ENCODE data around the gene NELFE.

NELFE gene

DNA sequence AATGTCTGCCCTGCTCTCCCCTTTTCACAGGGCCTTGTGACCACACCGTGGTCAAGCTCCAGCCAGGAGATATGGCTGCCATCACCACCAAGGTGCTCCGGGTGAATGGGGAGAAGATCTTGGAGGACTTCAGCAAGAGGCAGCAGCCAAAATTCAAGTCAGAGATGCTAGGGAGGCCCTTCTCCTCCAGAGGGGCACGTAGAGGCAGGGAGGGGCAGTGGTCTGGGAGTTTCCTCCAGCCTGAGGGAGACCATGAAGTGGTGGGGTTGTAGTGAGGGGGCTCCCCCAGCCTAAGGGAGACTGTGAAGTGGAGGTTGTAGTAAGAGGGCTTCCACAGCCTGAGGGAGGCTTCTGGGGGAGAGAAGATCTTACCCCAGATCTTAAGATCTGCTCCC, 9.2 kb upstream of the NELFE start:
- no peak for DNase-seq
- TF ChIP-seq GATA1 (IDR thresholded peaks at IDR 0.05; ENCODE audit: low read depth, low read length) = no peak
- TF ChIP-seq POLR2A (IDR thresholded peaks at IDR 0.05; ENCODE audit: low read length) = no peak

DNA sequence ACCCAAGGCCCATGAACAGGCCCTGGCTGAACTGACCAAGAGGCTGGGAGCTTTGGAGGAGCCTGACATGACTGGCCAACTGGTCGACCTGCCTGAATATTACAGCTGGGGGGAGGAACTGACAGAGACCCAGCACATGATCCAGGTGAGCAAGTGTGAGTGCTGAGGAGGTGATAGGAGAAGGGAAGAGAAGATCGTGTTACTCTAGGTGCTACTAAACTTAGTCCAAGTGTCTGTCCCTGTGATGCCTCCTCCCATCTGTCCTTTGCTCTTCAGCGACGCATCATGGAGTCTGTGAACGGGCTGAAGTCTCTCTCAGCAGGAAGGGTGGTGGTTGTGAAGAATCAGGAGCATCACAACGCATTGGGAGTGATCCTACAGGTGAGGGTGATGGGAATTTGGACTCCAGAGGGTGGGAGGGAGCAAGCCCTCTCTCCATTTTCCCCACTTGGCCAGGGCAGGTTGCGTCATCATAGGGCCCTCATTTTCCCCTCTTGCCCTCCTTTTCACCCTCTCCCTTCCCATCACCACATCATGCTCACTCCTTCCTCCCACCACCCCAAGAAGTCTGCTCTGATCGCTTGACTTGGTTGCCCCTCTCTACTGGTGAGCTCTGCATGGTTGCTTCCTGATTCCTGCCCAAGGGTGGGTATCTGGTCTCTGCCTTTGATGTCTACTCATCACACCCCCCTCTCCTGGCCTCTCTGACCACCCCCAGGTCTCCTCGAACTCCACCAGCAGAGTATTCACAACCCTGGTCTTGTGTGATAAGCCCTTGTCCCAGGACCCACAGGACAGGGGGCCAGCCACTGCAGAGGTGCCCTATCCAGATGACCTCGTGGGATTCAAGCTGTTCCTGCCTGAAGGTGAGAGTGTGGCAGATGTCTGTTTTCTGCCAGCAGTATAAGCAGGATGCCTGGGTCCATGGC, 8.5 kb upstream of the NELFE start:
- no peak for TF ChIP-seq POLR2A (IDR thresholded peaks at IDR 0.05; ENCODE audit: low read length)
- TF ChIP-seq GATA1 (IDR thresholded peaks at IDR 0.05; ENCODE audit: low read depth, low read length) = no peak
- DNase-seq = no peak

DNA sequence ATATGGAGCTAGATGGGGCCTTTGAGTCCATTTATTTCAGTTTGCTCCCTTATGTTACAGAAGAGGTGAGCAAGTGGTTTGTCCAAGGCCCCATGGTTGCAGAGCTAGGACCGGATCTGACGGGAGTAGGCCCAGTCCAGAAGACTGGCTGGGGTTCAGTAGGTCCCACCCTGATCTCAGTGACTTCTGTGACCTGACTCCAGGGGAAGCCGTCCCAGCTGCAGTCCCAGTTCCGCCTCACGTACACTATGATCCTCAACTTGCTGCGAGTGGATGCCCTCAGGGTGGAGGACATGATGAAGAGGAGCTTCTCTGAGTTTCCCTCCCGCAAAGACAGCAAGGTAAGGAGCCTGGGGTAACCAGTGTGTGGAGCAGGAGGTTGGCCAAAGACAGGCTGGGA, 7.7 kb upstream of the NELFE start:
- no peak for TF ChIP-seq GATA1 (IDR thresholded peaks at IDR 0.05; ENCODE audit: low read depth, low read length)
- TF ChIP-seq POLR2A (IDR thresholded peaks at IDR 0.05; ENCODE audit: low read length) = no peak
- DNase-seq = no peak

DNA sequence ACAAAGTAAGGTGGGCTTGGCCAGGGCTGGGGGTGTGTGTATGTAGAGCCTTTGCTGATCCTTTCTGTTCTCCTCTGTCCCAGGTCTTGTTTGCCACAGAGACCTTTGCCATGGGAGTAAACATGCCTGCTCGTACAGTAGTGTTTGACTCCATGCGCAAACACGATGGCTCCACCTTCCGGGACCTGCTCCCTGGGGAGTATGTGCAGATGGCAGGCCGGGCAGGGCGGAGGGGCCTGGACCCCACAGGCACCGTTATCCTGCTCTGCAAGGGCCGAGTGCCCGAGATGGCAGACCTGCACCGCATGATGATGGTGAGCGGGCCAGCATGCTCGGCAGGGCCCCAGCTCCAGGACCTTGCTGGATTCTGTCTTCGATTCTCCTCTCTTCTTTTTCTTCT, 6.9 kb upstream of the NELFE start:
- DNase-seq = no peak

DNA sequence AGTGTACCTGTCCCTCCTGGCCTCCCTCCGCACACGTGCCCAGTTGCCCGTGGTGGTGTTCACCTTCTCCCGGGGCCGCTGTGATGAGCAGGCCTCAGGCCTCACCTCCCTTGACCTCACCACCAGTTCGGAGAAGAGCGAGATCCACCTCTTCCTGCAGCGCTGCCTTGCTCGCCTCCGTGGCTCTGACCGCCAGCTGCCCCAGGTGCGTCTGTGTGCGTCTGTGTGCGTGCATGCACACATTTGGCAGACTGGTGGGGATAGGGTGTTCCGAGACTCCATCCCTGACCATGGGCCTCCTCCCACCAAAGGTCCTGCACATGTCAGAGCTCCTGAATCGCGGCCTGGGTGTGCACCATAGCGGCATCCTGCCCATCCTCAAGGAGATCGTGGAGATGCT, 5.2 kb upstream of the NELFE start:
- DNase-seq = no peak
- TF ChIP-seq GATA1 (IDR thresholded peaks at IDR 0.05; ENCODE audit: low read depth, low read length) (no peak), POLR2A (IDR thresholded peaks at IDR 0.05; ENCODE audit: low read length) (no peak)

More for the DNA sequence above, 6.9 kb upstream of the NELFE start:
- no peak for TF ChIP-seq POLR2A (IDR thresholded peaks at IDR 0.05; ENCODE audit: low read length)
- no peak for TF ChIP-seq GATA1 (IDR thresholded peaks at IDR 0.05; ENCODE audit: low read depth, low read length)

DNA sequence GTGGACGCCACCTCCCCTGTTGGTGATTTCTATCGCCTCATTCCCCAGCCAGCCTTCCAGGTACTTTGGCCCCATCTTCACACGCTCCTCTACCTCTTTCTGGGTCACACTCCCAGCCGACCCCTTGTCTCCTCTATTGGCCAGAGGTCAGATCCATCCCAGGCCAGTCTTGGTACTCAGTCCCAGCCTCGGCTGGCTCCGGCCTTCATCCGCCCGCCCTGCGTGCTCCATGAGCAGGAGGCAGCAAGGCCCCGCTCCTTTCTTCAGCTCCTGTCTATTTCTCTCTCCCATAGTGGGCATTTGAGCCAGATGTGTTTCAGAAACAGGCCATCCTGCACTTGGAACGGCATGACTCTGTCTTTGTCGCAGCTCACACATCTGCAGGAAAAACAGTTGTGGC, 2.8 kb upstream of the NELFE start:
- TF ChIP-seq POLR2A (IDR thresholded peaks at IDR 0.05; ENCODE audit: low read length) = no peak
- no peak for TF ChIP-seq GATA1 (IDR thresholded peaks at IDR 0.05; ENCODE audit: low read depth, low read length)
- no peak for DNase-seq

DNA sequence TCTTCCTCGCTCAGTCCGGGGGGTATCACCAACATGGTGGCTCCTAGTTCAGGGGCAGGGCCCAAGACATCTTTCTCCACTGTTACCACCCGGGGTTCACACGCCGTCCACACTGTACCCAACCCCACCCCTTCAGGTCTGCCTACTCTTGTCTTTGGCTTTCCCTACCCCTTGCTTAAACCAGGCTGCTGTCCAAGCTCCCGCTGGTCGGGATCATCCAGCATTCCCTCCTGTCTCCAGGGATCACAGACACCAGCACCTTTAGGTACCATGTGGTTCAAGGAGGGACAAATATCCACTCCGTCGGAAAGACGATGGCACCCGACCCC, 395 bp downstream of the NELFE start:
- no peak for TF ChIP-seq GATA1 (IDR thresholded peaks at IDR 0.05; ENCODE audit: low read depth, low read length)
- no peak for TF ChIP-seq POLR2A (IDR thresholded peaks at IDR 0.05; ENCODE audit: low read length)
- peak; percentile 56 to 69 for DNase-seq

DNA sequence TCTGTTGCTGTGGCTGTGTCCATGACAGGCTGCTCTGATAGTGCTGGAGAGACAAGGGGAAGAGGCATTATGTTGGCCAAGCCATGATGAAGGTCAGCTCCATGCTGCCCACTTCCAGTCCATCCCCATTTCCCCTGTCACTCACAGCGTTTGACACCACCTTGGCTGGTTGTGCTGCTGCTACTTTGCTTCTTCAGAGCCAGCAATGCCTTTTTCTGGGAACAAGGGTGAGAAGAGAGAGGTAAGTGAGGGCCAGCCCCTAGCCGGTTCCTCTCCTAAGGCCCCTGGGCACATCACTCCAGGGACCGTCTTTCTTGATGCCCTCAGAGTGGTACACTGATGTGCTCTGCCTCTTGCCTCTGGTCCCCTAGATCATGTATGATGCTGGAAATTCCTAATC, 2.0 kb downstream of the NELFE start:
- TF ChIP-seq GATA1 (IDR thresholded peaks at IDR 0.05; ENCODE audit: low read depth, low read length) = no peak
- TF ChIP-seq POLR2A (IDR thresholded peaks at IDR 0.05; ENCODE audit: low read length) = no peak
- no peak for DNase-seq

DNA sequence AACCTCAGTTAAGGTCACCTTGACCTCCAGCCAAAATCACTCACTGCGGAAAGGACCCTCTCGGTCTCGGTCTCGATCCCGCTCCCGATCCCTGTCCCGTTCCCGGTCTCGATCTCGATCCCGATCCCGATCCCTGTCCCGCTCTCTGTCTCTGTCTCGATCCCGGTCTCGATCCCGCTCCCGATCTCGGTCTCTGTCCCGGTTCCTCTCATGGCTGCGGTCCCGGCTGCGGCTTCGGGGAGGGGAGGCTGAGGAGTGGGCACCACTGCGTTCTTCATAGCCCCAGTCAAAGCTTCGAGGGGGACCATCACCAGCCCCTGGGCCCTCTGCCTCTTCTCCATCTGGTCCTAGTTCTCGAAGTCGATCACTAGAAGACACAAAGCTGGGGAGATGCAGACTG, 4.3 kb downstream of the NELFE start:
- no peak for DNase-seq
- TF ChIP-seq POLR2A (IDR thresholded peaks at IDR 0.05; ENCODE audit: low read length) (no peak), GATA1 (IDR thresholded peaks at IDR 0.05; ENCODE audit: low read depth, low read length) (no peak)

DNA sequence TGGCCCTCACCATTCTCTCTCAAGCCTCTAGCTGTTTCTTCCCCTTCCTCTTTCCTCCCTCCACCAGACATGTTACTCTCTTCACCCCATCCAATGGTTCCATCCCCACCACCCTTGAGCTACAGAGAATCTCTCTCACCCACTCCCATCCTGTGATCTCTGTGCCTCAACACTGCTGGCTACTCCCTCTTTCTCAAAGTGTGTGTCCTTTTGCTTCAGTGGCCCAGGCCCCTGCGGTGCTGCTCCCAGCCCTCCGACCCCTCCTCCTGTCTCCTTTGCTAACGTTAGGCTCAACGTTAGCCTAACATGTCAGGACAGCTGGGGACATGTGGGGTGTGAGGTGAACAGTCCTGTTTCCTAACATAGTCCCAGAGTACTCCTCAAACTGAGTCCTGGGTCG, 5.9 kb downstream of the NELFE start:
- DNase-seq = no peak
- TF ChIP-seq POLR2A (IDR thresholded peaks at IDR 0.05; ENCODE audit: low read length) = no peak
- TF ChIP-seq GATA1 (IDR thresholded peaks at IDR 0.05; ENCODE audit: low read depth, low read length) = no peak

DNA sequence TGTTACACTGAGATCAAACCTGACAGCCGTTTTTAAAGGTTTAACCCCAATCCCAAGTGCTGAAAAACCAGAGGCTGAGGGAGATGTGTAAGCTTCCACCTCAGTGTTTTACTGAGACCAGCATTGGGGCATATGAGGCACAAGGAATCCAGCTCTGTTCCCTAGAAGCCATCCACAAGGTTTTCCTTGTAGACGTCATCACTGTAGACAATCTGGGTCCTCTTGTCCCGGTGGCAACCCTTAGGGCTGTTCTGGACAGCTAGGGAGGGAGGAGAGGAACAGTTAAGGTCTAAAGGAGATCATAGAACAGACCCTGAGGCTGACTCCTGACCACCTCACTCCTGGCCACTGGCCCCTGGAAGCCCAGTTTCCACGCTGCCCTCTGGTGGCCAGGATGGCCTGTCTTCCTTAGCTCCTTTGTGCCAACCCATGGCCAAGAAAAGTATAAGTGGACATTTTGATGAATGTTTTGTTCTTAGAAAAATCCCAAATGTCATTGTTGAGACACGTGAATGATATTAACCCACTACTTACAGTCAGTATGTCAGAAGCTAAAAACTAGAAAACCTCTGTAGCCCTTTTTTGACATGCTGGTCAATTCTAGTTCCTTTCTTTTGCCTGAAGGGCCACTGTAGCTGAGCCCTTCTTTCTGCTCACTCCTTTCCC, 6.5 kb downstream of the NELFE start:
- TF ChIP-seq GATA1 (IDR thresholded peaks at IDR 0.05; ENCODE audit: low read depth, low read length) (no peak), POLR2A (IDR thresholded peaks at IDR 0.05; ENCODE audit: low read length) (no peak)
- peak; percentile 44 to 67 for DNase-seq

DNA sequence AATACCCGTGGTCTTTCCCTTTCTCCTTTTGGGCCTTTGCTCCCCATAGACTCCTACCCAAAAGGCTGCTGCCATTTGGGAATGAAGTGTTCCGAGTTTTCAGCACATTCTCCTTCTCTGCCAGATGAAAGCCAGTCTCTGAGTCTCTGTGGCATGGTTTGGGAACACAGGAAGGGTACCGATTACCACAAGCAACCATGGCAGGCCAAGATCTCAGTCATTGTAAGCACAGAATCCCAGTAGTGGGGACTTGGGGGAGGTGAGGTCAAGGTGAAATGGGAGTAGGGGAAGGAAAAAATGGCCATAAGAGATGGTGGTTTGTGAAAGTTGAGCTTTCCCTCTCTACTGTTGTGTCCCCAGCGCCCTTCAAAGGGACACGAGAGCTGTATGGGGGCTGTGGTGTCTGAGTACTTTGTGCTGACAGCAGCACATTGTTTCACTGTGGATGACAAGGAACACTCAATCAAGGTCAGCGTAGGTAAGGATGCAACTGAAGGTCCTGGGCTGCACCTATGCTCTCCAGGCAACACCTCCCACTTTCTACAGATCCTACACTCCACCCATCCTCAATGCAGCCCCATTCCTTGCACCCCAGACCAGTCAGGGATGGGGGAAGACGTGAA, 8.7 kb downstream of the NELFE start:
- no peak for DNase-seq
- TF ChIP-seq POLR2A (IDR thresholded peaks at IDR 0.05; ENCODE audit: low read length) (peak; percentile 15), GATA1 (IDR thresholded peaks at IDR 0.05; ENCODE audit: low read depth, low read length) (no peak)

DNA sequence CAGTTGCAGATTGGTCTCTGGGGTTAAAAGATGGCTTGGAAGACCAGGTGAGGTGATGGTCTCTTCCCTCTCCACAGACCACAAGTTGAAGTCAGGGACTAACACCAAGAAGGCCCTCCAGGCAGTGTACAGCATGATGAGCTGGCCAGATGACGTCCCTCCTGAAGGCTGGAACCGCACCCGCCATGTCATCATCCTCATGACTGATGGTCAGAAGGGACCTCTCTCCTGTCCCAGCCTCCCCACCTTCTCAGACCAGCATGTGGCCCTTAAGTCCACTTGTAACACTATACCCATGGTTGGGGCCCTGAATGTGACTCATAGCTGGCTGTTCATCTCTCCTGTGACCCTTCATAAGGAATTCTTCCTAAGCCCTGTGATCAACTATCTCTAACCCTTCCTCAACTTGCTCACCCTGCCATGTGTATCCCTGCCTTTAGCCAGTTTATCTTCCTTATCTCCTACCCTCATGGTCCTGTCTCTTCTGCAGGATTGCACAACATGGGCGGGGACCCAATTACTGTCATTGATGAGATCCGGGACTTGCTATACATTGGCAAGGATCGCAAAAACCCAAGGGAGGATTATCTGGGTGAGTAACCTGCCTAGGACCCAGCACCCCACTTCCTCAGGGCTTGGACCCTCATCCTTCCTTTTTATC, 9.9 kb downstream of the NELFE start:
- peak; percentile 65 to 71 for DNase-seq
- TF ChIP-seq GATA1 (IDR thresholded peaks at IDR 0.05; ENCODE audit: low read depth, low read length) = no peak

DNA sequence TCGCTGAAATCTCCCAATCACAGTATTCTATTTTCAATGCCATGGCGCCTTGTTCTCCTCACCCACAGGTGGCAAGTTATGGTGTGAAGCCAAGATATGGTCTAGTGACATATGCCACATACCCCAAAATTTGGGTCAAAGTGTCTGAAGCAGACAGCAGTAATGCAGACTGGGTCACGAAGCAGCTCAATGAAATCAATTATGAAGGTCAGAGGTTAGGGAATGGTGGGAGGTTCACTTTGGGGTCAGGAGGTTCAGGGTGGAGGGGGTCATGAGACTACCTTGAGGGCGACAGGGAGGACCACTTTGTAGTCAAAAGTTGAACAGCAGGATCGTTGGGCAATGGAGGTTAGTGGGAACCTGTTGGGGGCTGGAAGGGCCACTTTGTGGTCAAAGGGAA, 10.5 kb downstream of the NELFE start:
- no peak for TF ChIP-seq POLR2A (IDR thresholded peaks at IDR 0.05; ENCODE audit: low read length)
- TF ChIP-seq GATA1 (IDR thresholded peaks at IDR 0.05; ENCODE audit: low read depth, low read length) = no peak
- no peak for DNase-seq
